NOMO-1 treated with dmso at 0.1 percent for 144 hours (cell line): ENCODE measurements around the gene STARD8.
A peak's percentile ranks its signal among the peaks of the same experiment; 100 is the strongest.
"Not testable (repeated sequence)": the region's sequence is repeated elsewhere in the genome, so short reads cannot be mapped to it uniquely, and the experiment has no call there.

ENCODE experiments used
- DNase-seq: peaks from one replicate; lab custom pipeline; 2025; ENCODE audit not compliant: unreplicated experiment; lab: John Stamatoyannopoulos, UW

Gene STARD8

GRCh38 chrX:68659385-68659784 lies 11.9 kb downstream of the STARD8 start:
- DNase-seq: no peak

- no peak for DNase-seq
Measured at GRCh38 chrX:68659786-68660185, 12.3 kb downstream of the STARD8 start.

GRCh38 chrX:68660746-68661145 lies 13.3 kb downstream of the STARD8 start:
- no peak for DNase-seq

GRCh38 chrX:68665502-68665901 lies 18.0 kb downstream of the STARD8 start:
- DNase-seq: no peak

DNA sequence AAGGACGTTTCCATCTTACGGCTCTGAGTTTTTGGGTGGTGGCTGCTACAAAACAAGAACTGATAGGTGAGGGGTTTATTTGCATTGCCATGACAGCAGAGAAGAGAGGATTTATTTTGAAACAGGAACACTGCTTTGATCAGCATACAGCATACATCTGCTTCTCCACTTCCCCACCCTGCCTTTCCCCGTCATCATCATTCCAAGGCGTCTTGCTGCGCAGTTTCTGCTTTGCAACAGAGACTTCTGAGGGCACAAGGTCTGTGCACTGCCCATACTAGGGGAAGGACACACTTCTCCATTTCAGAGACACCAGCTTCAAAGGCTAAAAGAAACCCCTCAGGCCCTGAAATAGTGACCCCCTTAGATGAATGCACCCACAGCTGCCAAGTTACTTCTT lies 19.1 kb downstream of the STARD8 start:
- DNase-seq: no peak

GRCh38 chrX:68669094-68669860 lies 21.8 kb downstream of the STARD8 start:
- no peak for DNase-seq

DNA sequence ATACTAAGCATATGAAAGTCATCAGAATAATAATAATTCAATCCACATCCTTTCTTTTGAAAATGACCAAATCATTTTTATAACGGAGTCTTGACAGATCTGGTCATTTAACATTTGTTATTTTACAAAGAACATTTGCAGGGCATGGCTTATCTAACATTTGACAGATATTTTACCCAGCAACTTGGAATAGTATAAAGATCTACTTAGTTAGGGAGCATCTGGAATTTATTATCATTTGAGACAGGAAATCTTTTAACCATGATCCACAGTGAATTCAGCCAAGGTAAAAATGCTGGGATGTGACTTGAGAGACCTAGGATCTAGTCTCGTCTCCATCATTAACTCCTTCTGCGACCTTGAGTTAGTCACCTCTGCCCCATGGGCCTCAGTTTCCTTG lies 22.4 kb downstream of the STARD8 start:
- DNase-seq: no peak

DNA sequence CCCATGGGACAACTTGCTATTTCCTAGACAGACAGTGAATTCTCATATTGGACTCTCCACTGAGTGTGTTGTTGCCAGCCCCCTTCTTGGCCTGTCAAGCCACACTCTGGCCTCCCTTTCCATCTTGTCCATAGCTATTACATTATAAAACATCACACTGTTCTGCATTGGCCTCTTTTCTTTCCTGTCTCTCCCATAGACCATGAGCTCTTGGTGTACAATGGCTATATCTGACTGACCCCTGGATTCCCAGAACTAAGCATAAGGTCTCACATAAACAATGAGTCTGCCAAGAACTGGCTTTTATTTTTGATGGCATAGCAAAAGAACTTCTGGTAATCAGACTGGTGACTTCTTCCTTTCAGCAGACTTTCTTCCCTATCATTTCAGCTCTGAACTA lies 23.8 kb downstream of the STARD8 start:
- DNase-seq: no peak

GRCh38 chrX:68672581-68673318 lies 25.3 kb downstream of the STARD8 start:
- no peak for DNase-seq

DNA sequence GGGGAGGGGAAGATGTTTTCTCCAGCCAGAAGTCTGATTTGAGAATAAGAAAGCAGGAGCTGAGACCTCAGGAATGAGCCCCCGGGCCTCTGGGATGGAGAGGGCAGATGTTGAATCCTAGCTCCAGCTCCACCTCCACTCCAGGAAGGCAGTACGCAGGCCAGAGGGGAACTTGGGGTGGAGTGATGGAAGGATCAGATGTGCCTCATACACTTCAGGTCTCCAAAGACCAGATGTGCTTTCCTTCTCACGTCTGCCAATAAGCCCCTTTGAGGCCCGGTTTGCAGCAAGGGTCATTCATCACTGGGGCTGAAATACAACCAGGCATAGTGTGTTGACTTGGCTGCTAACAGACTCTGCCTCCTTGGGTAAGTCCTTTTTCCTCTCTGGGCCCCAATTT lies 28.1 kb downstream of the STARD8 start:
- DNase-seq: no peak

DNA sequence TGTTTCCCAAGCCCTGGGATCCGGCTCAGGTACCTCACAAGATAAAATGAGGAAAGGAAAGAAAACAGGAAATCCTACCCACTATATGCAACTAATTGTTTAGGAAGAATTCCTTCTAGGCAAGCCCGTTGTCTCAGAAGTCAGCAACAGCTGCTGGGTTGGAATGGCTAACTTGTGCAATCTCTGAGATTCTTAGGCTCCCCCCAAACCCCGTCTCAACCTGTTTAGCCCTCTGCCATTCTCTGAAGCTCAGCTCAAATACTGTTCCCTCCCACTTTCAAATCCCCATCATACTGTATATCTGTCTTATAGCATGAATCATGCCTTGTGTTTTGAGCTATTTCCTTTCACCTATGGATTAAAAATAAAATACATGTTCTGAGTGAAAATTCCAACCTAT lies 28.9 kb downstream of the STARD8 start:
- DNase-seq: no peak

- DNase-seq: no peak
Measured at GRCh38 chrX:68677998-68678397, 30.5 kb downstream of the STARD8 start.

- no peak for DNase-seq
Measured at GRCh38 chrX:68681443-68681941, 34.0 kb downstream of the STARD8 start.

DNA sequence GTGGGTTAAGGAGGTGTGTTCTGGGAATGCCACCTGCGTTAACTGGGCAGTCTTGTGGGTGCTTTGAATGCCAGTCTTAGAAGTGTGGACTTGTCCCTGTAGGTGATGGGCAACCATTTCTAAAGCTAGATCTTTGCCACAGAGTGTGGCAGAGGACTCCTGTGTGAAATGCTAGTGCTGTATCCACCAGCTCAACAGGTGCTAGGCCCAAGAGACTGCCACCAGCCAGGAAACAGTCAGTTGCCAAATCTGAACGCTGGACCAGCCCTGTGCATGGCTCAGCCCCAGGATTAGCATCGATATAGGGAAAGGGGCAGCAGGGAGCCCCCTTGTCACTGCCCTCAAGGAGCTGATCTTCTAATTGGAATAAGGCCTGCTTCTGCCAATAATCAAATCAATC lies 35.3 kb downstream of the STARD8 start:
- DNase-seq: no peak

DNA sequence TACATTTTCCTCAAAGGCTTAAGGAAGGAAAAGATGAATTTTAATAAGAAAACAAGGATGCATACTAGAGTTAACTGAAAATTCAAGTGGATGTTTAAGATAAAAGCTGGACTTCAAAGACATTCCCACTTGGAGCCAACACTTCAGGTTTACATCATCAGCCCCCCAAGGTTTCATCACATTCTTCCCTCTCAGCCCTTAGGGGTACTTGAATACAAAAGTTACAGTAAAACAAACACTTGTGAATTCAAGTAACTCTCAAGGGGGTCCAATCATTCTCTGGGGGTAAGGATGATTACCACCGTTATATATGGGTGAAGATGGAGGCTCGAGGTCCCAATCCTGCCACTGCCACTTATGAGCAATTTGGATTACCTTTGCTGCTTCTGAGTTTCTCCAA lies 36.1 kb downstream of the STARD8 start:
- no peak for DNase-seq

DNA sequence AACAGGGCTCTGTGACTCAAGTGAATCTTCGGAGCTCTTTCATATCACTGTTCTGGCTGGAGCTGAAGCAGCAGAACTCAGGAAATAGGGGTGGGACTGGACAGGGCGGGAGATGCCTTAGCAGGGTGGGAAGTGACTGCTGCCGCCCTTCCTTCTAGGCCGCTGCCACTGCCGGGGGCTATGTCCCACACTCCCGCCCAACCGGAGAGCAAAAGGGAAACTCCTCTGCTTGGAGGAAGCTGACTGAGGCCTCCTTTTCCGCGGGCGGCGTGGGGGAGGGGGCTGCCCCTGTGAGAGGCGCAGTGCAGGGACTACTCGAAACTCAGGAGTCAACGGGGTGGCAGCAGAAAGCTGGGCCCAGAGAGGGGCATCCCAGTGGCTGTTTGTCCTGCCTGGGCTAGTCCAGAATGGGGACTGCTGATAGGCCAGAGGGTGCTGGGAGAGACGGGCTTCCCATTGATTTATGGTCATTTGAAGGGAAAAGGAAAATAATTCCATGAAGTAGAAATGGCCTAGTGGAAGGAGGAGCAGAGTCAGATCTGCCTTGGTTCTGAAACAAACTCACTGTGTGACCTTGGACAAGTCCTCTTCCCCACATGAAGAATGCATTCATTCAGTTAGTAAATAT lies 36.9 kb downstream of the STARD8 start:
- DNase-seq: peak; percentile 48

GRCh38 chrX:68684919-68685304 lies 37.4 kb downstream of the STARD8 start:
- no peak for DNase-seq

DNA sequence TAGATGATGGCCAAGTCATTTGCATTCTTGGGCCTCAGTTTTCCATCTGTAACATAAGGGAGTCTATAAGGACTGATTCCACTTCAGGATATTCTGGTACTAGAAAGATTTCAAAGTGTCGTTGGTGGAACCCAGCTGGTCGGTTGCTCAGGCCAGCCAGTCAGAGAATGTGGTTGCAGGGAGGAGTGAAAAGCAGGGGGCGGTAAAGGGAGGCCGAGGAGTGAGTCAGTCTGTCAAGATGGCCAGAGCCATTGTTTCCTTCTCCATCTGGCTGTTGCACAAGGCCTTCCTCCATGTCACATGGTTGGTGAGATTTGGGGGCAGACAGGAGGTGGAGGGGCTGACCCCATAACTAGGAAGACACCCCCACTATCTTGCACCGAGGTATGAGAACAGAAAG lies 38.2 kb downstream of the STARD8 start:
- DNase-seq: peak; percentile 72

GRCh38 chrX:68686097-68686977 lies 38.9 kb downstream of the STARD8 start:
- DNase-seq: peak; percentile 48

GRCh38 chrX:68688931-68689330 lies 41.5 kb downstream of the STARD8 start:
- DNase-seq: not testable (repeated sequence)

DNA sequence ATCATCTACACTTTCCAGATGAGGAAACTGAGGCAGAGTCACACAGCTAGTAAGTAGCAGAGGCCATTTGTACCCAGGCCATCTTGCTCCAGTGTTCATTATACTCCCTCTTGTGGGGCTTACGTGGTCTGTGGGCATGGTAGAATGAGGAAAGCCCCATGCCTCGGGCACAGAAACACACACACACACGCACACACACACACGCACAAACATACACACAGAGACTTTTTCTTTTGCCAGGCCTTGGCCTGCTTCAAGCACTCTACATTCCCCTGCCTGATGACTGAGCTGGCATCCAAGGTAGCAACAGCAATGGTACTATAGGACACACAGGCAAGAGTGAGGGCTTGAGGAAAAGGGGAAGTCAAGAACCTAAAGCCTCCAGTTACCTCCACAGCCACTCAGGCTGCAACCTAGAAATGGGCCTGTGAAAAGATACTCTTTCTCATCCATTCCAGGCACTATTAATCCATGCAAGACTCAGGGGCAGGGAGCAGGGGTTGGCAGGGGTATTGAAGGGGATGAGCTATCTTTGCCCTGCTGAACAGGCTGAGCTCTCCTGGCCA lies 43.6 kb downstream of the STARD8 start:
- DNase-seq: no peak
